Adipocyte (in vitro differentiated cells): ENCODE measurements around the gene SLC44A5.

ENCODE experiments used
- DNase-seq: peaks from one replicate; pipeline ENCODE4 v3.0.0-alpha.2; 2015; ENCODE audit warnings: low read depth
- H3K27me3 ChIP-seq: replicated peaks from 2 replicates; pipeline ENCODE4 v1.7.0; 2013; ENCODE audit warnings: mild to moderate bottlenecking, low read length, moderate library complexity; ENCODE audit not compliant: control insufficient read depth, insufficient read depth
- H3K36me3 ChIP-seq: 2 replicates; pipeline ENCODE4 v1.7.0; 2013; ENCODE audit warnings: low read length, mild to moderate bottlenecking, moderate library complexity; ENCODE audit not compliant: control insufficient read depth, insufficient read depth, severe bottlenecking
- H3K4me1 ChIP-seq: 2 replicates; pipeline ENCODE4 v1.7.0; 2013; ENCODE audit warnings: mild to moderate bottlenecking, low read length, moderate library complexity; ENCODE audit not compliant: control insufficient read depth, insufficient read depth
- H3K4me3 ChIP-seq: 2 replicates; pipeline ENCODE4 v1.7.0; 2013; ENCODE audit warnings: mild to moderate bottlenecking, low read length, moderate library complexity
- H3K9ac ChIP-seq: 2 replicates; pipeline ENCODE4 v1.7.0; 2013; ENCODE audit warnings: mild to moderate bottlenecking, low read length, moderate library complexity
- H3K9me3 ChIP-seq: 2 replicates; pipeline ENCODE4 v1.7.0; 2013; ENCODE audit warnings: mild to moderate bottlenecking, low read length, moderate library complexity; ENCODE audit not compliant: control insufficient read depth

The SLC44A5 gene

GRCh38 chr1:75587692-75588091 is 23.2 kb downstream of the SLC44A5 start:
- no peaks in the 10 kb centered on the region for H3K27me3 ChIP-seq
- no peak overlapping the region for H3K4me3 ChIP-seq
- H3K9me3 ChIP-seq = no peaks in the 10 kb centered on the region
- H3K4me1 ChIP-seq = no peaks in the 10 kb centered on the region
- no peaks in the 10 kb centered on the region for H3K36me3 ChIP-seq
- DNase-seq = no peak
- H3K9ac ChIP-seq = no peak overlapping the region

- no peaks in the 10 kb centered on the region for H3K36me3 ChIP-seq
- no peaks in the 10 kb centered on the region for H3K27me3 ChIP-seq
- DNase-seq = no peak
- H3K4me3 ChIP-seq = no peak overlapping the region
- no peaks in the 10 kb centered on the region for H3K4me1 ChIP-seq
- H3K9ac ChIP-seq = no peak overlapping the region
- no peaks in the 10 kb centered on the region for H3K9me3 ChIP-seq
Measured at GRCh38 chr1:75583282-75583681, 27.6 kb downstream of the SLC44A5 start.

GRCh38 chr1:75582725-75583261 is 28.1 kb downstream of the SLC44A5 start:
- Histone ChIP-seq H3K4me3 (no peak overlapping the region), H3K9ac (no peak overlapping the region), H3K4me1 (no peaks in the 10 kb centered on the region), H3K9me3 (no peaks in the 10 kb centered on the region), H3K36me3 (no peaks in the 10 kb centered on the region), H3K27me3 (no peaks in the 10 kb centered on the region)
- DNase-seq = no peak

- Histone ChIP-seq H3K9ac (no peak overlapping the region), H3K36me3 (no peaks in the 10 kb centered on the region), H3K4me1 (no peaks in the 10 kb centered on the region), H3K27me3 (no peaks in the 10 kb centered on the region), H3K4me3 (no peak overlapping the region), H3K9me3 (no peaks in the 10 kb centered on the region)
- no peak for DNase-seq
Measured at GRCh38 chr1:75579046-75579445, 31.9 kb downstream of the SLC44A5 start.

- no peak overlapping the region for H3K4me3 ChIP-seq
- H3K4me1 ChIP-seq = no peaks in the 10 kb centered on the region
- no peak for DNase-seq
- H3K9me3 ChIP-seq = no peaks in the 10 kb centered on the region
- H3K27me3 ChIP-seq = no peaks in the 10 kb centered on the region
- H3K9ac ChIP-seq = no peak overlapping the region
- no peaks in the 10 kb centered on the region for H3K36me3 ChIP-seq
Measured at GRCh38 chr1:75575837-75576236, 35.1 kb downstream of the SLC44A5 start.

GRCh38 chr1:75567191-75567590 is 43.7 kb downstream of the SLC44A5 start:
- no peaks in the 10 kb centered on the region for H3K4me1 ChIP-seq
- no peak overlapping the region for H3K4me3 ChIP-seq
- H3K9ac ChIP-seq = no peak overlapping the region
- H3K9me3 ChIP-seq = no peaks in the 10 kb centered on the region
- H3K27me3 ChIP-seq = no peaks in the 10 kb centered on the region
- no peaks in the 10 kb centered on the region for H3K36me3 ChIP-seq
- no peak for DNase-seq

- Histone ChIP-seq H3K9me3 (peaks cover 4% of the 10 kb centered on the region), H3K36me3 (no peaks in the 10 kb centered on the region), H3K4me1 (no peaks in the 10 kb centered on the region), H3K27me3 (no peaks in the 10 kb centered on the region), H3K4me3 (no peak overlapping the region), H3K9ac (no peak overlapping the region)
- no peak for DNase-seq
Measured at GRCh38 chr1:75559800-75560199, 51.1 kb downstream of the SLC44A5 start.

- no peak for DNase-seq
- H3K9me3 ChIP-seq = peaks cover 5% of the 10 kb centered on the region
- no peaks in the 10 kb centered on the region for H3K36me3 ChIP-seq
- no peak overlapping the region for H3K4me3 ChIP-seq
- H3K4me1 ChIP-seq = no peaks in the 10 kb centered on the region
- no peaks in the 10 kb centered on the region for H3K27me3 ChIP-seq
- H3K9ac ChIP-seq = no peak overlapping the region
Measured at GRCh38 chr1:75559136-75559535, 51.8 kb downstream of the SLC44A5 start.

GRCh38 chr1:75554870-75555269 is 56.0 kb downstream of the SLC44A5 start:
- Histone ChIP-seq H3K27me3 (no peaks in the 10 kb centered on the region), H3K9me3 (peaks cover 5% of the 10 kb centered on the region), H3K36me3 (no peaks in the 10 kb centered on the region), H3K4me3 (no peak overlapping the region), H3K9ac (no peak overlapping the region), H3K4me1 (no peaks in the 10 kb centered on the region)
- DNase-seq = no peak

- no peaks in the 10 kb centered on the region for H3K36me3 ChIP-seq
- H3K27me3 ChIP-seq = no peaks in the 10 kb centered on the region
- H3K9me3 ChIP-seq = peaks cover 5% of the 10 kb centered on the region
- no peaks in the 10 kb centered on the region for H3K4me1 ChIP-seq
- no peak for DNase-seq
- H3K9ac ChIP-seq = no peak overlapping the region
- no peak overlapping the region for H3K4me3 ChIP-seq
Measured at GRCh38 chr1:75554181-75554580, 56.7 kb downstream of the SLC44A5 start.

- Histone ChIP-seq H3K9me3 (peaks cover 5% of the 10 kb centered on the region), H3K9ac (no peak overlapping the region)
- no peak for DNase-seq
Measured at GRCh38 chr1:75550559-75550958, 60.4 kb downstream of the SLC44A5 start.

GRCh38 chr1:75548721-75549480 is 62.0 kb downstream of the SLC44A5 start:
- no peaks in the 10 kb centered on the region for H3K36me3 ChIP-seq
- no peaks in the 10 kb centered on the region for H3K9me3 ChIP-seq
- DNase-seq = peak; percentile 15
- no peaks in the 10 kb centered on the region for H3K4me1 ChIP-seq
- H3K9ac ChIP-seq = no peak overlapping the region
- no peaks in the 10 kb centered on the region for H3K27me3 ChIP-seq
- H3K4me3 ChIP-seq = no peak overlapping the region

More at GRCh38 chr1:75550559-75550958, 60.4 kb downstream of the SLC44A5 start:
- H3K4me1 ChIP-seq = no peaks in the 10 kb centered on the region
- no peaks in the 10 kb centered on the region for H3K27me3 ChIP-seq
- H3K4me3 ChIP-seq = no peak overlapping the region
- H3K36me3 ChIP-seq = no peaks in the 10 kb centered on the region
